ENCODE results near the gene RMDN3.

RMDN3 gene

DNA sequence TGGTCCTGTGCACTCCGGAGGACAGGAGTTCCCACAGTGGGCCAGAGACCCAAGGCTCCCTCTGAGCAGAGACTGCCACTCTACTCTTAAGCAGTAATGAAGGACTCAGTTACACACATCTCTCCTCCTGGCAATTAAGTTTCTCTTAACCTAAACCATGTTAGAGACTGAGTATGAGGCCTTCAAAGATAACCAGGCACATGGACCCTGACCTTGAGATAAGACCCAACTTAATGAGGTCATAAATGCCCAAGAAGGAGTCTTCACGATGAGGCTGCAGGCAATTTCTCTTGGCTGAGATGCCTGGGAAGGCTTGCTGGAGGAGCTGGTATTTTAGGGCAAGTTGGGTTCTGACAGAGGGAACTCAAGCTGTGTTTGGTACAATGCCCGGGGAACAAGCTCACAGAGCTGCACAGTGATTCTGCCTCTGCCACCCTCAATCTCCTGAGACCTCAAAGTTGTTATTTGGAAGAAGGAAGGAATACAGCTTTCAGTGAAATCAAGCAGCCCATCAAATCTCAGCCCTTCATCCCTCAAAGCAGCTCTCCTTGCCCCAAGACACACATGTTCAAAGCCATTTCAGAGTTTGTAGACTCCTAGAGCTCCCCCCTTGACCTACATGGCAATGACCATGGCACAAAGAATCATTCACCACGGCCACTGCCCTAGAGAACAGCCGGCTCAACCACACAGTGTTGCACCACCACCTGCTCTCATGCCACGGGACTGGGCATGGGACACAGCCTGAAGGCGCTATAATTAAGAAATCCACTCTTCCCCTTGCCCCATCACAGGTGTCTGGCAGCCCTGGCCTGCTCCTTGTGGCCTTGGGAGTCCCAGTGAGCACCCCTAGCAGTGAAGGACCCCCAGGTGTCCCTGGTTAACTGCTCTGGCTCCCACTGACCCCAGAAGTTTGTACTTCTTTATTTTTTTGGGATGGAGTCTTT is 7.1 kb downstream of the RMDN3 start:
- no peak for DNase-seq (ENCODE audit: low spot score)

DNA sequence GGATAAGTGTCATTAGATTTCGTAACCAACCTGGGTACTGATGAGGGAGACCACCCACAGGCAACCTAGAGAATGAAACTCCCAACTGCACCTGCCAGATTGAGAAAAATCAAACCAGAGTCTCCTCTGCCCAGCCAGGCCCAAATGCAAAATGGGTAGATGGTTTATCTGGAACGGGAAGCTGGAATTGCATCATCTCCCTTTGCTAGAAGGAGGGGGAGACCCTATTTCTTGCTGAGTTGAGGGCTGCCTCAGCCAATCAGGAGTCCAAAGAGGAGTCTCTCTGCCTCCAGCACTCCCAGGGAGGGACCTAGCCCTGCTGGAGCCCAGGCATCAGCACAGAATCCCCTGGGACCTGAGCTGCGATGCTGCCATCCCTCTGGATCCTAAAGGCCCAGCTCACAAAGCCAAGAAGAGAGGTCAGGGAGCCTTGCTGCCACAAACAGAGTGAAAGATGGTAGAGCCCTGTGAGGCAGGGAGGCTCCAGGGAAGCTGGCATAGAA is 8.1 kb downstream of the RMDN3 start:
- DNase-seq (ENCODE audit: low spot score) = no peak

DNA sequence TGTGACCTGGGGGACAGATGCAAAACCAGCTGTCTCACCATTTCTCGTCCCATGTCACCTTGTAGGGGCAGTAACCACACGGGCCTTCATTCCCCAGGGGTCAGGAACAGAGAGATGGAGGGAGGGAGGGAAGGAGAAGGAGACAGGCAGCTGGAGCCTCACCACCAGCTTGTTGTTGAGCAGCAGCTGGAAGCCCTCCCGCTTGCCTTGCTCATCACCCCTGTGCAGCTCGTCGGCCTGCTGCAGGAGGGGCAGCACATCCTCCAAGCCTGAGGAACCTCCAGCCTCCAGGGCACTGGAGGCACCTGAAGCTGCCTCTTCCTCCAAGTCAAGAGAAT is 10.3 kb downstream of the RMDN3 start:
- no peak for DNase-seq (ENCODE audit: low spot score)

DNA sequence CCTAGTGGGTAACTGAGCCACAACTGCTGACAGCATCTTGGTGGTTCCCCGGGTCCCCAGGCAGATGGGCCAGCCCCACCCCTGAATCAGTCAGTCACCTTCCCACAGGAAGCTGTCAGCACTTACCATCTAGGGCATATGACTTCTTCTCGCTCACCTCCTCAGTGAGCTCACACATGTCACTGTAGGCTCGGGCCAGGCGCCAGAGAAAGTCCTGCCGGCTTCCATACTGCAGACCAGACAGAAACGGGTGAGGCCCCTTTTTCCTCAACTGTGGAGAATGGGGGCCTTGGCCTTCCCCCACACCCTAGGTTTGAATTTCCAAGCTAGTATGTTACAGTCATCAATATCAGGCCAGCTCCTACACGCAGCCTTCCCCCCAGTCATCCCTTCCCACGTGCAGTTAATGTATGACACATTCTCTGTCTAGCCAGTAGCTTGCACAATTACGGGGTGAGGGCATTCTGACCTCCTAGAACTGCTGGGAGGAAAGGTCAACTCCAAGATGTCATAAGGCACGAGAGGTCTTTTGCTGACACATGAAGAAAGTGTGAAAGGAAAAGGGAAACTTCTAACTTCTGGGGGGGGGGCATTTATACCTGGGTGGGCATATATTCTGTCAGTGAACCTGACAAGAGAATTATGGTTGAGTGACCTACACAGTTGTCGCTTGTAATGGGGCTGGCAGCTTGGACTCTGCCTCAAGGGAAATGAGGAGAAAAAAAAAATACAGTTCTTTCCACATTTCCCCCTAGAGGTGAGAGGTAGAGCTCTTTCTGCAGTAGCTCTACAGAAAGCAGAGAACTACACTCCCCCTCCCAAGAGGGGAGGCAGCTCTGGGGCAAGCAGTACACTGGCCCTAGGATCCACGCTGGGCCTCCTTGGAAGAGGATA is 10.9 kb downstream of the RMDN3 start:
- DNase-seq (ENCODE audit: low spot score) = peak; percentile 23

DNA sequence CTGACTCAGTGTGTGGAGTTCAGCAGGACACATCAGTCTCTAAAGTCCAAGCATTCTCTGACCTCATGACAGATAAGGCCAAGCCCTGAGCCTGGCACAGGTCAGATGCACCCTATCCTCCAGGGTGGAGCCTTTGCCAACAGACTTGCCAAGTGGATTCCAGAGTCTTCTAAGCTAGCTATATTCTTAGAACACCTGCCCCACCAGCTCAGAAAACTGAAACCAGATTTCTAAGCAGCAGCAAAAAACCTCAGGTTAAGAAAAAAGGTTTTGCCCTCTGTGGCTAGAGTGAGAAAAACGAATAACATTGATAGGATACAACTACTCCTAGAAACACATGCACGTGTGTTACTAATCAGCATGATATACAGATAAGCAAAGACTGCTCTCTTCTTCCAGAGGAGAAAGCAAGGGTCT is 11.6 kb downstream of the RMDN3 start:
- no peak for DNase-seq (ENCODE audit: low spot score)

DNA sequence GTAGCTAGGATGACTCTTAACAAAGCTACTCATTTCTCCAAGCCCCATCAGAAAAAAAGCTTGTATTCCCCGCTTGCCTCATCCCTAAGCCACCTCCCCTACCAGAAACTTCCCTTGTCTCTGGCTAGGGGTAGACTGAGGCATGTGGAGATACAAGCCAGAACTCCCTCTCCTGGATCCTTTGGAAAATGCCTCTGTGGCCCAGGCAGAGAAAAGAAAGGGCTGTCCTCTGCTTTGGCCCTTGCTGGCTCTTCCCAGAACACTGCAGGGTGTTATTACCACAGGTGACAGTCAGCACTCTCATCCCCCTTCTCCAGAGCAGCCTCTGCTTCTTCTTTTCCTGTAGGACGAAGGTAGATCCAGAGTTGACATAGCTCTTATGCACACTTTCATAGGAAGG is 15.2 kb downstream of the RMDN3 start:
- no peak for DNase-seq (ENCODE audit: low spot score)

DNA sequence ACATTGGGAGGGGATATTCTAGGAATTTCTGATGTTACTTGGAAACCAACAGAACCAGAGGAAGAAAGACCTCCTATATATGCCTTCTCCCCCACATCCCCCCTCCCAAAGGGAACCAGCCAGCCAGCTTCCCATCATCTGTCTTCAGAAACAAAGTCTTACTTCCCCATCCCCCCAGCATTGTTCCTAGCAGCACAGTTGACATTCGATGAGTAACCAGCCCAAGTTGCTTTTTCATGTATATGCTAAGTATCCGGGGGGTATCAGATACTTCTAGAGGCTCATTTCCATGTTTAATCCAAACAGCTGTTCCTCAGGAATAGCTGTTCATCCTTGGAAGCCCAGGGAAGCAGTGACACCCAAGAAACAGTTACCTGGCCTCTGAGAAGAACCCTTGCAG is 16.0 kb downstream of the RMDN3 start:
- DNase-seq (ENCODE audit: low spot score) = no peak

DNA sequence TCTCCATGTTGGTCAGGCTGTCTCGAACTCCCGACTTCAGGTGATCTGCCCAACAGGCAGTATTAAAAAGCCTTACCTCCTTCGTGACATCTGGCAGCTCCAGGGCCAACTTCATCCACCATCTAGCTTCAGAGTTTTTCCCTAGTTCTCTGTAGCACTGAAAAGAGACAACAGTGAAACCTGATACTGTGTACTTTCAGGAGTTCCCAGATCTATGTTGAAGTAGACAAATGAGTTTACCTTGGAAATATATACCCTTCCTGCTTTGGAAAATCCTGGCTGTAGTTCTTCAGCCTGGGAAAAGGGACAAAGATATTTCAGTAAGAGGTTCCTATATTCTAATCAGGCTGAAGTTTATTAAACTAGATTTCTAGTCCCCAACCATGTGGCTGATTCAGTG is 18.0 kb downstream of the RMDN3 start:
- no peak for DNase-seq (ENCODE audit: low spot score)

DNA sequence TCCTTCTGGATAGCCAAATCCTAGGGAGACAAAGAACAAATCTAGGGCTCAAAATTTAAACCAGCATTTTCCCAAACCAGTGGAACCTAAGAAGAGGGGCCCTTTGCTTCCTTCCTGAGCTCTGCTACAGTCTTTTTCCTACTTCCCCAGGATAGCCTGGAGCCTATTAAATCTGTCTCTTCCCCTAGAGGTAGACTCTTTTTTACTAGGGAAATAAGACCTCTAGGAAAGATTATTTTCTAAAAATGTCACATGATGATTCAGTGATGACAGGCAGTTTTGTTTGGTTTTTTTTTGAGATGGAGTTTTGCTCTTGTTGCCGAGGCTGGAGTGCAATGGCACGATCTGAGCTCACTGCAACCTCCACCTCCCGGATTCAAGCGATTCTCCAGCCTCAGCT is 18.5 kb downstream of the RMDN3 start:
- DNase-seq (ENCODE audit: low spot score) = no peak

DNA sequence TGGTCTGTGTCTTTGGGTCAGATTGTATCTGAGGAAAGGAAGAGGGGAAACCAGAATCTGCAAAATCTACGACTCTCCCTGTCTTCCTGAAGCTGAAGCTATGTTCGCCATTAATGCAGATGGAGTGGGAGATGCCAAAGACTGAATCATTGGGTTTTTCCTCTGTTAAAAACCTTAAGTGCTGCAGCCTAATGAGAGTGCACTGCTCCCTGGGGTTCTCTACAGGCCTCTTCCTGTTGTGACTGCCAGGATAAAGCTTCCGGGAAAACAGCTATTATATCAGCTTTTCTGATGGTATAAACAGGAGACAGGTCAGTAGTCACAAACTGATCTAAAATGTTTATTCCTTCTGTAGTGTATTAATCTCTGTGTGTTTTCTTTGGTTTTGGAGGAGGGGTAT is 24.0 kb downstream of the RMDN3 start:
- DNase-seq (ENCODE audit: low spot score) = no peak

DNA sequence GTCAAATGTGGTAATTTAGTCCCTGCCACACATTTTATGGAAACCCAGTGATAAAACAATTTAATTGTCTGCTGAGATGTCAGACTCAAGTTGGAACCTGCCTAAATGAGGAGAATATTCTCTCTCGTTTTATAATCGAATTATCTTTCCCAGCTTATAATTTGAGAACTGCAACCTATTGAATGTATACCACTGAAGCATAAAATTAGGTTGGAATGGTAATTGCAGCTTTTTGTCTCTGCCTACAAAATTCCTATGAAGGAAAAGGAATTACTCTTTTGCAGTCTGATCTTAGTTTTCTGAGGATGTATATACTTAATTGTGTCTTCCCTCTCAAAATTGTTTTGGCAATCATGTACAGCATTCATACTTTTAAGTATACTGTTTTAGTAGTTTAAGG is 31.1 kb downstream of the RMDN3 start:
- no peak for DNase-seq (ENCODE audit: low spot score)

DNA sequence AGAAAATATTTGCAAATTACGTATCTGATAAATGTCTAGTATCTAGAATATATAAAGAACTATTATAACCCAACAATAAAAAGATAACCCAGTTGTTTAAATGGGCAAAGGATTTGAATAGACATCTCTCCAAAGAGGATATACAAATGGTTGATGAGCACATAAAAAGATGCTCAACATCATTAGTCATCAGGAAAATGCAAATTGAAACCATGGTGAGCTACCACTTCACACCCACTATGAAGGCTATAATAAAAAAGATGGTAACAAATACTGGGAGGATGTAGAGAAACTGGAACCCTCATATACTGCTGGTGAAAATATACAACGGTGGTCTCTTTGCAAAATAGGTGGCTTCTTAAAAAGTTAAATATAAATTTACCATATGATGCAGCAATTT is 32.1 kb downstream of the RMDN3 start:
- no peak for DNase-seq (ENCODE audit: low spot score)

DNA sequence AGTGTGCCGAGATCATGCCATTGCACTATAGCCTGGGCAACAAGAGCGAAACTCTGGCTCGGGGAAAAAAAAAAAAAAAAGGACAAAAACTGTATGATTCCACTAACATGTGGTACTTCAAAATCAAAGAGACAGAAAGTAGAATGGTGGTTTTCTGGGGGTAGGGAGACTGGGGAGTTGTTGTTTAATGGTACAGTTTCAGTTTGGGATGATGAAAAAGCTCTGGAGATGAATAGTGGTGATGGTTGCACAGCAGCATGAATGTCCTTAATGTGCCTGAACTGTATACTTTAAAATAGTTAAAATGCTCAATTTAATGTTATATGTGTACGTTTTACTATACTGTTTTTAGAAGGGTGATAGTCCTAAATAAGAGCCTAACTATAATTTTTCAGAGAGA is 32.7 kb downstream of the RMDN3 start:
- no peak for DNase-seq (ENCODE audit: low spot score)

DNA sequence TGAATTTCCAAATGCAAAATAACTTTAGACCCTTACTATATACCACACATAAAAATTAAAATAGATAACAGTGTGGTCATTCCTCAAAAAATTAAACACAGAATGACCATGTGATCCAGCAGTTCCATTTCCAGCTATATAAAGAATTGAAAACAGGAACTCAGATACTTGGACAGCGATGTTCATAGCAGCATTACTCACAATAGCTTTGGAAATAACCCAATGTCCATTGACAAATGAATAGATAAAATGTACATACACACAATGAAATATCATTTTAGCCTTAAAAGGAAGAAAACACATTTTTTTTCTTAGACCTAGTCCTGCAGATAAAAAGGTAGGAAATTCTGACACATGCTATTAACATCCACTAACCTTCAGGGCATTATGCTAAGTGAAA is 33.4 kb downstream of the RMDN3 start:
- no peak for DNase-seq (ENCODE audit: low spot score)

DNA sequence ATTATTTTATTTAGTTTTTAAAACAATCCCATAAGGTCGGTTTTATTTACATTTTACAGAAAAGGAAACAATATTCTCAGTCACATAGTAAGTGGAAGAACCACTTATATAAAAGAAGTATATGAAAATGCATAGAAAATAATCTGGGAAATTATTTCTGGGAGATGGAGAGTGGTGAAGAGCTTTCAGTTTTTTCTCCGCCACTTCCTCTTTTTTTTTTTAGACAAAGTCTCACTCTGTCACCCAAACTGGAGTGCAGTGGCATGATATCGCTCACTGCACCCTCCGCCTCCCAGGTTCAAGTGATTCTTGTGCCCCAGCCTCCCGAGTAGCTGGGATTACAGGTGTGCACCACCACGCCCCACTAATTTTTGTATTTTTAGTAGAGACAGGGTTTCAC is 38.9 kb downstream of the RMDN3 start:
- no peak for DNase-seq (ENCODE audit: low spot score)

DNA sequence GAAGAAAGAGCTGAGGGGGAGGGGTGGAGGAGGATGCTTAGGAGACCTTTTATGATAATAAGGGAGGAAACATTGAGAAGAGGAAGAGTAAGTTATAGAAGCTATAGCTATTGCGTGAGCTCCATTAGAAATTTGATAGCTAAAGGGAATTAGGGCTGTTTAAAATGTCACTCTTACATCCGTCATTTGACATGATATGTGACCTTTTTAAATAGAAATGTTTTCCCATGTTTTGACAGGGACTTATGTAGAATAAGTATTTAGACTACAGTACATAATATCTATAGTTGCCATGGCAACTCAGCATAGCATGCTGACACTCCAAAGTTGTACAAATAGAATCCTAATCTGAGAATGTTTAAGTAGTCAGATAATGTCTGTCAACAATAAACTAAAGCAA is 40.9 kb downstream of the RMDN3 start:
- DNase-seq (ENCODE audit: low spot score) = no peak

DNA sequence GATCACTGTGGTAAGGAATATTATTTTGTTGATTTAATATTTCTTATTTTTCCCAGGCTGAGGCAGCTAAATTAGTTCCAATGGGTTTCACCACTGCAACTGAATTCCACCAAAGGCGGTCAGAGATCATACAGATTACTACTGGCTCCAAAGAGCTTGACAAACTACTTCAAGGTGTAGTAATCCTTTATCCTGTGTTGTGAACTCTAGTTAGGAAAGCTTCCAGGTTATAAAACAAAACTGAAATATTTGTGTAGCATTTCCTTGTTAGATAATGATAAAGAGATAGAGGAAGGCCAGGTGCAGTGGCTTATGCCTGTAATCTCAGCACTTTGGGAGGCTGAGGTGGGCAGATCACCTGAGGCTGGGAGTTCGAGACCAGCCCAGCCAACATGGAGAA is 48.9 kb downstream of the RMDN3 start:
- no peak for DNase-seq (ENCODE audit: low spot score)

DNA sequence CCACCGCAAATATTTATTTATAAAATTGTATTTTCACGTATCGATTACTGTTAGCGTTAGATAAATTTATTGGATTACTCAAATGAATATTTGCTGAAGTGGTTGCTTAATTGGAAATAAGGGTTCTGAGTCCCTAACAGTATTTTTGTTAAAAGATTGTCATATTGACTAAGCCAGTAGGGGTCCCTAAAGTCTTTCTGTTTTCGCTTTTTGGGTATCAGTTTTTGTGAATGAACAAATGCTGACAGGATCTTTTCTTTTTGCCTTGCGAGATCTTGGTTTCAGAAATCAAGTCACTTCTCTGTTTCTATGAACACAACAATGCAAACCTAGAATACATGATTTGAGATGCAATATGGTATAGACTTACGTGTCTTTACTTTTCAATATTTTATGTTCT is 53.0 kb downstream of the RMDN3 start:
- DNase-seq (ENCODE audit: low spot score) = no peak

DNA sequence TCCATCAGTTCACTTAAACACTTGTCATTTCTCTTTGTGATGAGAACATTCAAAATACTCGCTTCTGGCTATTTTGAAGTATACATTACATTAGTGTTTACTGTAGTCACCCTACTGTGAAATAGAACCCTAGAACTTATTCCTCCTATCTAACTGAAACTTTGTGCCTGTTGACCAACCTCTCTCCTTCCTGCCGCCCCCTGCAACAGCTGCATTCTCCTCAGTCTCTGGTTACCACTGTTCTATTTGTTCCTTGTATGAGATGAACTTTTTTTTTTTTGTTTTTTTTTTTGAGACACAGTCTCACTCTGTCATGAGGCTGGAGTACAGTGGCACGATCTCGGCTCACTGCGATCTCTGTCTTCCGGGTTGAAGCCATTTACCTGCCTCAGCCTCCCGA is 57.1 kb downstream of the RMDN3 start:
- DNase-seq (ENCODE audit: low spot score) = no peak

DNA sequence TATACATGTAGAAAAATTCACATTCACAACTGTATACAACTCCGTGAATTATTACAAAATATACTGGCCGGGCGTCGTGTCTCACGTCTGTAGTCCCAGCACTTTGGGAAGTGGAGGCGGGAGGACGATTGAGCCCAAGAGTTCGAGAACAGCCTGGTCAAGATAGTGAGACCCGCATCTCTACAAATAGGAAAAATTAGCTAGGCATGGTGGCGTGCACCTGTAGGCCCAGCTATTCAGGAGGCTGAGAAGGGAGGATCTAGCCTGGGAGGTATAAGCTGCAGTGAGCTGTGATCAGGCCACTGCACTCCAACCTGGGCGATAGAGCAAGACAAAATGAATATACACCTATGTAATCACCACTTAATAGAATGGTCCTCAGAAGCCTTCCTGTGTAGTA is 58.8 kb downstream of the RMDN3 start:
- no peak for DNase-seq (ENCODE audit: low spot score)

DNA sequence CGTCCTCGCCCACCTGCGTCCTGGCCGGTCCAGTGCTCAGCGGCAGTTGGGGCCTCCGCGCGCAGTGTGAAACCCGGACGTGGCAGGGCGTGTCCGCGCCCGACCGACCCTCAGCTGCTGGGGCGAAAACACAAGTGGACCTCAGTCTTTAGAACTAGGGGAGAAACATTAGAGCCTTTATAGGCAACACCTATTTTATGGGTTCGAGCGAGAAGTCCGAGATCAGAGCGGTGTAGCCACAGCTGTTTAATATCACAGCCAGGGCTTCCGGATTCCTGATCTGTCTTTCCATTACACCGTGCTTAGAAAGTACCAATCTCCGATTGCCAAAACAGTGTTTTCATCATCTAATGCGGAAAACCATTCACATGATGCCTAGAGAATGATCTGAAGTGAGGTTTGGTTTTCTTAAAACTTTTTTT is 59.6 kb downstream of the RMDN3 start:
- peak; percentile 42 for DNase-seq (ENCODE audit: low spot score)

DNA sequence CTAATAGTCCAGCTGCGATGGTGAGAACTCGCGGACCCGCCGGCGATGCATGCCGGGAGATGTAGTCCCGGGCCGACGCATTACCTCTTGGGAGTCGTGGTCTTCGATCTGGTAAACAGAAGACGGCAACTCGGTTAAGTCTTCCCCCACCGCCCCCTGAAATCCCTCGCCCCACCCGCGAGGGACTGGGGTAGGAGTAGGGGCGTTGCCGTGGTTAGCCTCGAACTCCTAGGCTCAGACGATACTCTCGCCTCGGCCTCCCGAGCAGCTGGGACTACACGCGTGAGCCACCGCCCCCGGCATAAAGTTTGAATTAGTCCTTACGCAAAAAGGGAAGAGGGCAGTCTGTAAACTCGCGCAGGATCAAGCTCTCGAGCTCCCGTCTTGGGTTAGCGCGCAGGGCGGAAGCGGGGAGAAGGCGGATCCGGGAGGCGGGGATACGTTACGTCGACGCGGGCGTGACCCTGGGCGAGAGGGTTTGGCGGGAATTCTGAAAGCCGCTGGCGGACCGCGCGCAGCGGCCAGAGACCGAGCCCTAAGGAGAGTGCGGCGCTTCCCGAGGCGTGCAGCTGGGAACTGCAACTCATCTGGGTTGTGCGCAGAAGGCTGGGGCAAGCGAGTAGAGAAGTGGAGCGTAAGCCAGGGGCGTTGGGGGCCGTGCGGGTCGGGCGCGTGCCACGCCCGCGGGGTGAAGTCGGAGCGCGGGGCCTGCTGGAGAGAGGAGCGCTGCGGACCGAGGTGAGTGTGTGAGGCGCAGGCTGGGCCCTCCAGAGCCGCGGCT is 60.2 kb downstream of the RMDN3 start, which contains the start of gene RAD51:
TSS of gene RAD51 (plus strand) at position 487 of the 781 bp plus-strand sequence. CDS start 3,585 bp downstream, outside the sequence.
- peak; percentile 98 for DNase-seq (ENCODE audit: low spot score)

Measured in hepatic stellate cell (primary cell).